IMR-90 (cell line): Measurements from ENCODE around the gene ABCC3. TPM values are rescaled to one million over a fixed set of nuclear protein-coding genes. Genes with fewer than 3 reads are reported as not detected.

Source experiments
- ATAC-seq: fragments of 200-7000 bp; cut with Tn5 transposase; 2 replicates; pipeline ENCODE4 v1.9.1; 2020; ENCODE audit warnings: low read depth, mild to moderate bottlenecking, moderate library complexity
- BruUV-seq: library from RNA; stranded (reverse); fragments of 400-500 nt; replicated peaks from 2 replicates; lab custom pipeline; 2021; lab: Mats Ljungman, UMichigan
- CTCF ChIA-PET: fragments of 300-600 bp; formaldehyde crosslinking; extraction: SDS; loops from one replicate; lab custom pipeline; 2021; ENCODE audit warnings: antibody characterized with exemption; lab: Yijun Ruan, JAX
- POLR2A ChIA-PET: fragments of 300-600 bp; sonication (Branson Sonifier 250); formaldehyde crosslinking; loops from one replicate; lab custom pipeline; 2022; ENCODE audit warnings: antibody characterized with exemption; ENCODE audit not compliant: unreplicated experiment; lab: Charles Lee
- DNase-seq: peaks from one replicate; pipeline ENCODE4 v3.0.0; 2013
- H2AFZ ChIP-seq: replicated peaks from 2 replicates; pipeline ENCODE3; 2013; ENCODE audit warnings: low read length, mild to moderate bottlenecking; ENCODE audit not compliant: poor library complexity
- H2AK5ac ChIP-seq: 2 replicates; pipeline ENCODE4 v1.6.1; 2013; ENCODE audit warnings: low read depth, low read length, inconsistent platforms
- H2AK9ac ChIP-seq: replicated peaks from 2 replicates; pipeline ENCODE3; 2013; ENCODE audit warnings: mild to moderate bottlenecking, low read depth, low read length, moderate library complexity; ENCODE audit not compliant: poor library complexity
- H2BK120ac ChIP-seq: 2 replicates; pipeline ENCODE4 v1.6.1; 2013; ENCODE audit warnings: low read depth, low read length, inconsistent platforms
- H2BK15ac ChIP-seq: 3 replicates; pipeline ENCODE4 v1.6.1; 2013; ENCODE audit warnings: low read depth, low read length, inconsistent platforms
- H2BK20ac ChIP-seq: 2 replicates; pipeline ENCODE4 v1.6.1; 2013; ENCODE audit warnings: low read depth, mild to moderate bottlenecking, inconsistent platforms, low read length, moderate library complexity
- H2BK5ac ChIP-seq: 2 replicates; pipeline ENCODE4 v1.6.1; 2013; ENCODE audit warnings: mild to moderate bottlenecking, low read depth, low read length, inconsistent platforms; ENCODE audit not compliant: poor library complexity, severe bottlenecking
- H3K14ac ChIP-seq: replicated peaks from 2 replicates; pipeline ENCODE4 v1.6.1; 2013; ENCODE audit warnings: low read depth, low read length, inconsistent platforms
- H3K18ac ChIP-seq: 2 replicates; pipeline ENCODE4 v1.6.1; 2013; ENCODE audit warnings: low read depth, low read length, control low read depth
- H3K23ac ChIP-seq: 2 replicates; pipeline ENCODE4 v1.6.1; 2013; ENCODE audit warnings: low read depth, low read length, inconsistent platforms
- H3K27ac ChIP-seq: 2 replicates; pipeline ENCODE4 v1.5.1; 2013; ENCODE audit warnings: mild to moderate bottlenecking, control low read depth, low read length; ENCODE audit not compliant: insufficient read depth
- H3K27me3 ChIP-seq: 2 replicates; pipeline ENCODE4 v1.6.1; 2013; ENCODE audit warnings: low read length; ENCODE audit not compliant: control insufficient read depth, insufficient read depth
- H3K36me3 ChIP-seq: 2 replicates; pipeline ENCODE4 v1.6.1; 2013; ENCODE audit warnings: low read length, mixed read lengths; ENCODE audit not compliant: control insufficient read depth, insufficient read depth
- H3K4ac ChIP-seq: 2 replicates; pipeline ENCODE4 v1.6.1; 2013; ENCODE audit warnings: low read depth, low read length, inconsistent platforms
- H3K4me1 ChIP-seq: 2 replicates; pipeline ENCODE4 v1.6.1; 2013; ENCODE audit warnings: low read length, mixed read lengths; ENCODE audit not compliant: control insufficient read depth, insufficient read depth
- H3K4me2 ChIP-seq: 2 replicates; pipeline ENCODE4 v1.6.1; 2013; ENCODE audit warnings: low read depth, mild to moderate bottlenecking, control low read depth, low read length, moderate library complexity
- H3K4me3 ChIP-seq: 2 replicates; pipeline ENCODE4 v1.5.1; 2013; ENCODE audit warnings: low read depth, mild to moderate bottlenecking, control low read depth, low read length, moderate library complexity; ENCODE audit not compliant: insufficient read depth
- H3K56ac ChIP-seq: 2 replicates; pipeline ENCODE4 v1.6.1; 2013; ENCODE audit warnings: low read length, inconsistent platforms; ENCODE audit not compliant: insufficient read depth; ENCODE audit errors: extremely low read depth
- H3K79me1 ChIP-seq, 2 experiments: 2 replicates each; pipeline ENCODE4 v1.6.1; 2013; ENCODE audit warnings: low read length in 2 of 2, inconsistent platforms in 1 of 2, low read depth in 1 of 2
- H3K9ac ChIP-seq: 2 replicates; pipeline ENCODE4 v1.6.1; 2013; ENCODE audit warnings: low read depth, low read length, control low read depth
- H3K9me1 ChIP-seq: 2 replicates; pipeline ENCODE4 v1.6.1; 2013; ENCODE audit warnings: low read length, inconsistent platforms; ENCODE audit not compliant: insufficient read depth
- H3K9me3 ChIP-seq: 2 replicates; pipeline ENCODE4 v1.6.1; 2013; ENCODE audit warnings: low read length; ENCODE audit not compliant: control insufficient read depth, insufficient read depth
- H4K20me1 ChIP-seq: 2 replicates; pipeline ENCODE4 v1.6.1; 2013; ENCODE audit warnings: low read length, inconsistent platforms; ENCODE audit not compliant: insufficient read depth
- H4K5ac ChIP-seq: 2 replicates; pipeline ENCODE4 v1.6.1; 2013; ENCODE audit warnings: mild to moderate bottlenecking, low read depth, low read length, control low read depth
- H4K8ac ChIP-seq, 2 experiments: 2 replicates each; pipeline ENCODE4 v1.6.1; 2013; ENCODE audit warnings: low read depth in 2 of 2, low read length in 2 of 2, control low read depth in 1 of 2, inconsistent platforms in 1 of 2
- H4K91ac ChIP-seq: 2 replicates; pipeline ENCODE4 v1.6.1; 2013; ENCODE audit warnings: low read depth, low read length, inconsistent platforms; ENCODE audit not compliant: insufficient read depth
- CEBPB ChIP-seq: IDR thresholded peaks from 2 replicates; pipeline ENCODE4 v1.6.1; 2012; ENCODE audit warnings: low read depth, low read length, improper control_type of control experiment
- MAFK ChIP-seq: IDR thresholded peaks from 2 replicates; pipeline ENCODE4 v1.6.1; 2012; ENCODE audit warnings: low read depth, low read length, improper control_type of control experiment
- WGBS, 2 experiments: methylation state at CpG; one replicate each; pipeline versions ENCODE4 v1.1.5 to v1.1.7; 2013; ENCODE audit warnings: missing lambda C conversion rate in 2 of 2; ENCODE audit not compliant: insufficient read length in 1 of 2; ENCODE audit errors: extremely low coverage in 2 of 2; 5-methylcytosine and 5-hydroxymethylcytosine counted together
- dilution Hi-C: fragments of 300-500 bp; cut with HindIII; formaldehyde crosslinking; loops from one replicate; pipeline ENCODE4 v1.14.3; 2018; ENCODE audit warnings: low sequenced_read_pairs; ENCODE audit not compliant: unreplicated experiment
- in situ Hi-C: fragments of 300-500 bp; cut with MboI; formaldehyde crosslinking; loops from 3 replicates; pipeline ENCODE4 v1.14.3; 2019; ENCODE audit warnings: low sequenced_read_pairs, inconsistent platforms, mixed read lengths
- intact Hi-C: fragments of 100-400 bp; cut with micrococcal nuclease; formaldehyde crosslinking; loops from 2 replicates; pipeline ENCODE4 v1.10.0; 2022
- polyA plus RNA-seq, 3 experiments: library from polyadenylated mRNA; depleted of rRNA; stranded (reverse); fragments of >200 nt; gene quantifications; 2 replicates each; pipeline ENCODE4 v1.2.3, GENCODE V29; 2012; ENCODE audit warnings: low replicate concordance in 1 of 3
- total RNA-seq: library from RNA; depleted of rRNA; stranded (reverse); fragments of >200 nt; gene quantifications from 2 replicates; pipeline ENCODE4 v1.2.3, GENCODE V29; 2012

The ABCC3 gene
- total and polyA plus RNA-seq, 2 of the 4 experiments (the other 2 are of a cell fraction): 3.2 to 6.6 TPM

DNA sequence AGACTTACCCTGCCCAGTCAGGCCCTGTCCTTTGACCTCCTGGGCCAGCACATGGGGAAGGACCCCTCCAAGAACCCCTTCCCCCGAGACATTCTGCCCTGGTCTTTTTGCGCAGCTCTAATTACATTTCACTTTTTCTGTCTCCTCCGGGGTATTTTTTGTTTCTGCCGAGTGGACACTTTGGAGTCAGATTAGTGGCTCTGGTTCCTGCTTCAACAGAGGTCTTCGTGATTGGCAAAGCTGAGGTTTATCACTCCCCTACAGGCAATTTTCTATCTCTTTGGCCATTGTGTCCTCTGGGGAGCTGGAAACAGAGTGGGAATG lies 49.6 kb downstream of the ABCC3 start:
- no peak overlapping the region for H2AK9ac ChIP-seq
- in situ Hi-C loops (no loop called here), dilution Hi-C loops (no loop called here), intact Hi-C loops (no loop called here)
- H3K56ac ChIP-seq: no peak overlapping the region
- H3K4ac ChIP-seq: no peak overlapping the region
- H3K79me1 ChIP-seq: no peaks in the 10 kb centered on the region
- H4K8ac ChIP-seq: no peak overlapping the region
- peaks cover 22% of the 10 kb centered on the region for H3K4me1 ChIP-seq
- TF ChIP-seq CEBPB (no peak), MAFK (peak; percentile 54)
- BruUV-seq: no TSS peak
- no peak overlapping the region for H3K23ac ChIP-seq
- no peak overlapping the region for H2BK20ac ChIP-seq
- H3K27ac ChIP-seq: no peak overlapping the region
- H3K4me3 ChIP-seq: no peak overlapping the region
- DNase-seq (no peak), ATAC-seq (no peak)
- H2BK120ac ChIP-seq: no peak overlapping the region
- H2BK5ac ChIP-seq: no peak overlapping the region
- no peak overlapping the region for H3K14ac ChIP-seq
- H2AFZ ChIP-seq: no peak overlapping the region
- no peak overlapping the region for H2BK15ac ChIP-seq
- no peak overlapping the region for H3K4me2 ChIP-seq
- no peak overlapping the region for H3K9ac ChIP-seq
- no peak overlapping the region for H4K5ac ChIP-seq
- no peaks in the 10 kb centered on the region for H3K9me3 ChIP-seq
- CTCF ChIA-PET: interaction anchor here (1.4 kb wide), 1 partner anchor 133 kb away, joined by 4 read pairs; no protein-coding TSS in a partner anchor
- WGBS, 2 experiments: no CpG with 5 or more reads among the region's 5 CpGs
- no peak overlapping the region for H4K91ac ChIP-seq
- H3K9me1 ChIP-seq: peaks cover 20% of the 10 kb centered on the region
- no peaks in the 10 kb centered on the region for H3K27me3 ChIP-seq
- peak overlapping the region; percentile 12; the same call in 1 of the 2 replicates for H2AK5ac ChIP-seq
- no peaks in the 10 kb centered on the region for H4K20me1 ChIP-seq
- no peaks in the 10 kb centered on the region for H3K36me3 ChIP-seq
- H3K18ac ChIP-seq: no peak overlapping the region
- POLR2A ChIA-PET: no interaction called here
